M059J (cell line): ENCODE data around the gene LRTM2. TPM values are rescaled to one million over a fixed set of nuclear protein-coding genes. Genes with fewer than 3 reads are reported as not detected.
A peak's percentile ranks its signal among the peaks of the same experiment; 100 is the strongest.

Experiments
- DNase-seq: peaks from one replicate; pipeline ENCODE4 v3.0.0-alpha.2; 2012; ENCODE audit warnings: low read depth
- total RNA-seq: library from RNA; depleted of rRNA; stranded (reverse); fragments of >200 nt; shearing (Covaris generic); gene quantifications from 2 replicates; pipeline ENCODE4 v1.2.3, GENCODE V29; 2014

LRTM2 gene
- total RNA-seq, 1 experiment from 2014 or later = not detected

GRCh38 chr12:1829306-1829900 is 9.0 kb downstream of the LRTM2 start:
- no peak for DNase-seq

- DNase-seq = no peak
Measured at GRCh38 chr12:1830401-1830845, 10.1 kb downstream of the LRTM2 start.

GRCh38 chr12:1830981-1831963 is 10.9 kb downstream of the LRTM2 start:
- peak; percentile 60 for DNase-seq

GRCh38 chr12:1832801-1833595 is 12.6 kb downstream of the LRTM2 start:
- no peak for DNase-seq

GRCh38 chr12:1833596-1834028 is 13.2 kb downstream of the LRTM2 start:
- DNase-seq = no peak

GRCh38 chr12:1834186-1834925 is 14.0 kb downstream of the LRTM2 start:
- DNase-seq = no peak

- no peak for DNase-seq
Measured at GRCh38 chr12:1835211-1836131, 15.1 kb downstream of the LRTM2 start.

GRCh38 chr12:1836241-1836803 is 16.0 kb downstream of the LRTM2 start:
- no peak for DNase-seq

- DNase-seq = no peak
Measured at GRCh38 chr12:1836854-1837421, 16.6 kb downstream of the LRTM2 start.

GRCh38 chr12:1837541-1838204 is 17.3 kb downstream of the LRTM2 start:
- peak; percentile 75 for DNase-seq

- DNase-seq = peak; percentile 54
Measured at GRCh38 chr12:1838205-1838993, 18.0 kb downstream of the LRTM2 start.

- DNase-seq = no peak
Measured at GRCh38 chr12:1838994-1839365, 18.6 kb downstream of the LRTM2 start.

- DNase-seq = no peak
Measured at GRCh38 chr12:1839464-1839863, 19.1 kb downstream of the LRTM2 start.

GRCh38 chr12:1839956-1840951 is 19.9 kb downstream of the LRTM2 start:
- DNase-seq = no peak

GRCh38 chr12:1840981-1841425 is 20.6 kb downstream of the LRTM2 start:
- no peak for DNase-seq

- DNase-seq = no peak
Measured at GRCh38 chr12:1841586-1842182, 21.3 kb downstream of the LRTM2 start.
